Fibroblast of lung (primary cell): ENCODE data around the gene MLLT10.

Source experiments
- CTCF ChIP-seq, 2 donors: IDR thresholded peaks in 1 of 2; conservative IDR thresholded peaks in 1 of 2; 1 replicate in 1 of 2; 2 replicates in 1 of 2; pipeline ENCODE4 v1.5.1; 2011 to 2012; ENCODE audit warnings: low read length in 2 of 2, control low read depth in 1 of 2, inconsistent platforms in 1 of 2, low read depth in 1 of 2, mild to moderate bottlenecking in 1 of 2
- EZH2 ChIP-seq: IDR thresholded peaks from 2 replicates; pipeline ENCODE4 v1.5.1; 2012; ENCODE audit warnings: low read length, control low read depth, mild to moderate bottlenecking; ENCODE audit errors: missing control alignments

- TF ChIP-seq CTCF (conservative IDR thresholded peaks at IDR 0.05 in 1 of 2, IDR thresholded peaks at IDR 0.05 in 1 of 2; ENCODE audit: low read depth in 1 of 2, low read length in 2 of 2) (no peak), EZH2 (no peak)
Observed at GRCh38 chr10:21688009-21688332, 153.9 kb downstream of the MLLT10 start.
